H1 (cell line): Measurements from ENCODE around the gene GXYLT2. TPM values are rescaled to one million over a fixed set of nuclear protein-coding genes. Genes with fewer than 3 reads are reported as not detected.
A peak's percentile ranks its signal among the peaks of the same experiment; 100 is the strongest.

Experiments used
- CTCF ChIA-PET: fragments of 300-600 bp; sonication (Branson Sonifier 250); formaldehyde crosslinking; loops from one replicate; lab custom pipeline; 2021; ENCODE audit not compliant: partially characterized antibody; lab: Charles Lee
- POLR2A ChIA-PET: fragments of 300-600 bp; sonication (Branson Sonifier 250); formaldehyde crosslinking; loops from one replicate; lab custom pipeline; 2021; ENCODE audit warnings: inconsistent platforms; ENCODE audit not compliant: partially characterized antibody; lab: Charles Lee
- DNase-seq, 2 experiments: peaks; one replicate each; pipeline versions ENCODE4 v3.0.0 to v3.0.0-alpha.2; 2010 to 2022; ENCODE audit warnings: low spot score in 2 of 2, low read depth in 1 of 2, mixed read lengths in 1 of 2
- FAIRE-seq: peaks from 2 replicates; lab custom pipeline; 2011; peaks lifted over from hg19 to GRCh38; lab: Jason Lieb, UNC
- H2AFZ ChIP-seq: 2 replicates; pipeline ENCODE4 v1.8.1; 2012; ENCODE audit warnings: low read length, inconsistent platforms
- H2AK5ac ChIP-seq: 2 replicates; pipeline ENCODE4 v1.6.1; 2013; ENCODE audit warnings: low read depth, low read length
- H2BK120ac ChIP-seq: replicated peaks from 2 replicates; pipeline ENCODE3; 2013; ENCODE audit warnings: low read depth, low read length, inconsistent platforms
- H2BK12ac ChIP-seq: 2 replicates; pipeline ENCODE4 v1.6.1; 2013; ENCODE audit warnings: low read depth, low read length
- H2BK15ac ChIP-seq: 2 replicates; pipeline ENCODE4 v1.6.1; 2013; ENCODE audit warnings: low read length
- H2BK20ac ChIP-seq: 2 replicates; pipeline ENCODE4 v1.6.1; 2013; ENCODE audit warnings: low read length
- H2BK5ac ChIP-seq: 2 replicates; pipeline ENCODE4 v1.6.1; 2013; ENCODE audit warnings: low read depth, low read length
- H3K14ac ChIP-seq: 2 replicates; pipeline ENCODE4 v1.6.1; 2013; ENCODE audit warnings: inconsistent platforms; ENCODE audit not compliant: insufficient read length
- H3K18ac ChIP-seq: 2 replicates; pipeline ENCODE4 v1.6.1; 2013; ENCODE audit warnings: low read length; ENCODE audit errors: extremely low read depth
- H3K23ac ChIP-seq: 2 replicates; pipeline ENCODE4 v1.6.1; 2013; ENCODE audit warnings: inconsistent platforms; ENCODE audit not compliant: insufficient read length
- H3K23me2 ChIP-seq: 2 replicates; pipeline ENCODE4 v1.6.1; 2013; ENCODE audit warnings: low read depth, low read length
- H3K27ac ChIP-seq: 2 replicates; pipeline ENCODE4 v1.6.1; 2011; ENCODE audit warnings: low read depth, low read length, inconsistent platforms
- H3K27me3 ChIP-seq, 4 experiments: replicated peaks in 1 of 4; 1 replicate in 1 of 4; 2 replicates in 3 of 4; pipeline versions ENCODE4 v1.6.1 to v1.8.1; 2011 to 2013; ENCODE audit warnings: low read length in 3 of 4, mild to moderate bottlenecking in 3 of 4, inconsistent platforms in 2 of 4, mixed read lengths in 2 of 4, moderate library complexity in 1 of 4; ENCODE audit not compliant: control insufficient read depth in 3 of 4, insufficient read depth in 3 of 4; ENCODE audit errors: extremely low read depth in 1 of 4
- H3K36me3 ChIP-seq, 4 experiments: 2 replicates each; pipeline versions ENCODE4 v1.6.1 to v1.8.1; 2011 to 2013; ENCODE audit warnings: mild to moderate bottlenecking in 4 of 4, low read length in 3 of 4, moderate library complexity in 2 of 4, control low read depth in 1 of 4, inconsistent platforms in 1 of 4; ENCODE audit not compliant: insufficient read depth in 4 of 4, control insufficient read depth in 2 of 4
- H3K4ac ChIP-seq: replicated peaks from 2 replicates; pipeline ENCODE3; 2013; ENCODE audit warnings: low read length, low read depth, mixed read lengths, inconsistent platforms; ENCODE audit not compliant: insufficient read length
- H3K4me1 ChIP-seq, 4 experiments: replicated peaks in 1 of 4; 1 replicate in 1 of 4; 2 replicates in 3 of 4; pipeline versions ENCODE4 v1.6.1 to v1.8.1; 2011 to 2013; ENCODE audit warnings: low read length in 3 of 4, inconsistent platforms in 2 of 4, mixed read lengths in 1 of 4; ENCODE audit not compliant: insufficient read depth in 4 of 4, control insufficient read depth in 3 of 4
- H3K4me2 ChIP-seq, 2 experiments: 2 replicates each; pipeline versions ENCODE4 v1.6.1 to v1.8.1; 2011 to 2013; ENCODE audit warnings: low read depth in 2 of 2, low read length in 2 of 2, control low read depth in 1 of 2, inconsistent platforms in 1 of 2, mild to moderate bottlenecking in 1 of 2; ENCODE audit not compliant: insufficient read depth in 1 of 2
- H3K4me3 ChIP-seq, 4 experiments: fragments of 200-600, 300-600 bp in 1 of 4; sonication (generic), shearing (Covaris generic), sonication (Bioruptor Twin) in 1 of 4; 2 replicates each; pipeline versions ENCODE4 v1.5.1 to v1.8.1; 2011 to 2016; ENCODE audit warnings: low read length in 4 of 4, low read depth in 3 of 4, control low read depth in 2 of 4, inconsistent platforms in 2 of 4, mild to moderate bottlenecking in 2 of 4, mixed read lengths in 1 of 4, moderate library complexity in 1 of 4; ENCODE audit not compliant: insufficient read depth in 2 of 4; ENCODE audit errors: extremely low read depth in 1 of 4
- H3K56ac ChIP-seq: replicated peaks from 2 replicates; pipeline ENCODE3; 2013; ENCODE audit warnings: low read depth, mild to moderate bottlenecking, mixed read lengths, low read length, inconsistent platforms; ENCODE audit not compliant: insufficient read length
- H3K79me1 ChIP-seq: 2 replicates; pipeline ENCODE4 v1.6.1; 2013; ENCODE audit warnings: low read depth, low read length, control low read depth
- H3K79me2 ChIP-seq, 2 experiments: 2 replicates each; pipeline versions ENCODE4 v1.6.1 to v1.8.1; 2012 to 2013; ENCODE audit warnings: low read length in 2 of 2, mild to moderate bottlenecking in 2 of 2, inconsistent platforms in 1 of 2; ENCODE audit not compliant: insufficient read depth in 2 of 2, control insufficient read depth in 1 of 2
- H3K9ac ChIP-seq, 4 experiments: replicated peaks in 1 of 4; 1 replicate in 1 of 4; 2 replicates in 3 of 4; pipeline versions ENCODE4 v1.6.1 to v1.8.1; 2011 to 2013; ENCODE audit warnings: low read depth in 3 of 4, low read length in 3 of 4, control low read depth in 2 of 4, mild to moderate bottlenecking in 2 of 4, moderate library complexity in 2 of 4, inconsistent platforms in 1 of 4; ENCODE audit errors: extremely low read depth in 1 of 4
- H3K9me3 ChIP-seq, 2 experiments: 2 replicates each; pipeline versions ENCODE4 v1.6.1 to v1.8.1; 2012 to 2013; ENCODE audit warnings: mild to moderate bottlenecking in 2 of 2, moderate library complexity in 2 of 2, control low read depth in 1 of 2, inconsistent platforms in 1 of 2, low read depth in 1 of 2, low read length in 1 of 2, mixed read lengths in 1 of 2; ENCODE audit not compliant: insufficient read depth in 2 of 2
- H4K20me1 ChIP-seq, 2 experiments: replicated peaks in 1 of 2; 2 replicates each; pipeline versions ENCODE3 to v1.8.1; 2011 to 2013; ENCODE audit warnings: inconsistent platforms in 2 of 2, low read length in 2 of 2, mild to moderate bottlenecking in 1 of 2; ENCODE audit not compliant: insufficient read depth in 2 of 2, control insufficient read depth in 1 of 2
- H4K5ac ChIP-seq: 2 replicates; pipeline ENCODE4 v1.6.1; 2013; ENCODE audit warnings: low read length, low read depth, mixed read lengths, inconsistent platforms; ENCODE audit not compliant: insufficient read length
- H4K8ac ChIP-seq: 2 replicates; pipeline ENCODE4 v1.8.0; 2013; ENCODE audit warnings: mild to moderate bottlenecking, moderate library complexity, low read length, inconsistent platforms; ENCODE audit not compliant: insufficient read depth; ENCODE audit errors: extremely low read depth
- H4K91ac ChIP-seq: replicated peaks from 2 replicates; pipeline ENCODE3; 2013; ENCODE audit warnings: low read length, mixed read lengths, inconsistent platforms; ENCODE audit not compliant: insufficient read length
- SIX5 ChIP-seq: IDR thresholded peaks from 2 replicates; pipeline ENCODE4 v1.6.1; 2011; ENCODE audit warnings: mild to moderate bottlenecking, low read depth, low read length
- WGBS, 2 experiments: shearing (Covaris generic) in 1 of 2; methylation state at CpG; one replicate each; pipeline versions ENCODE4 v1.1.6 to v1.1.7; 2013 to 2015; ENCODE audit warnings: low lambda C conversion rate in 2 of 2, mixed read lengths in 2 of 2, inconsistent platforms in 1 of 2, low coverage in 1 of 2, missing lambda C conversion rate in 1 of 2; ENCODE audit not compliant: insufficient replicate concordance in 2 of 2, insufficient coverage in 1 of 2, insufficient read length in 1 of 2; ENCODE audit errors: extremely low coverage in 1 of 2, missing lambda C conversion rate in 1 of 2; 5-methylcytosine and 5-hydroxymethylcytosine counted together
- polyA plus RNA-seq, 7 experiments: library from polyadenylated mRNA; depleted of rRNA in 3 of 7; stranded (reverse) in 5 of 7; unstranded in 2 of 7; fragments of >200 nt in 5 of 7; fragments of 200-250 nt in 2 of 7; gene quantifications; 1 replicate in 5 of 7; 2 replicates in 1 of 7; 4 replicates in 1 of 7; pipeline versions ENCODE4 v1.2.1 to v1.2.3, GENCODE V29; 2011 to 2013; ENCODE audit warnings: missing spikeins in 2 of 7, mixed read lengths in 2 of 7
- total RNA-seq: library from RNA; stranded (reverse); fragmentation: NEBNext Ultra II Directional; extraction: Animal tissue kit (Norgen Biotek cat#: 25700); gene quantifications from 2 replicates; pipeline ENCODE4 v1.2.1, GENCODE V29; 2021

Gene GXYLT2
- total and polyA plus RNA-seq, 2 of the 8 experiments (the other 6 are each of a cell fraction or from before 2014, with no cell fraction given): 1.8 to 5.6 TPM

DNA sequence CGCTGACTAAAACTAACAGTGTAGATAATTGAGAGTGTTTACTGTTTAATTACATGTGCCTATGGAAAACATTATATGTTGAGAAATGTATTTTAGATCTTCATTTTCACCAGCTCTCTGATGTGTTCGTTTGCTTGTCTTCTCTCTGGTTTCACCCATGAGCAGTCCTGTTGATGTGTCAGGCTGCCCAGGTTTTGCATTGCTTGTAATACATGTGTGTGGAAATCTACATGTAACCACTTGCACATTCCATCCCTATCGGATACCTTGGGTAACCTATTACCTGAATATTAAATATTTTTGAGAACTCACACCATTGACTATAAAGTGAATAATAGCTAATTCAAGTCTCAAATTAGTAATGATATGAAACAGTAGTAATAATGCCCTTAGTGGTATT lies 121.9 kb downstream of the GXYLT2 start:
- peaks cover 63 to 100% of the 10 kb centered on the region in 2 experiments for H3K79me2 ChIP-seq
- TF ChIP-seq SIX5: no peak
- H2BK20ac ChIP-seq: no peak overlapping the region
- 89% methylated on average over 3 of the region's 3 CpGs; no CpG with 5 or more reads in 1 of the 2 experiments for WGBS, 2 experiments
- H3K9me3 ChIP-seq: no peaks in the 10 kb centered on the region
- H2BK120ac ChIP-seq: no peak overlapping the region
- no peak overlapping the region for H2BK12ac ChIP-seq
- no peak overlapping the region for H4K5ac ChIP-seq
- no peak overlapping the region for H4K8ac ChIP-seq
- no peak overlapping the region for H3K18ac ChIP-seq
- H2BK5ac ChIP-seq: no peak overlapping the region
- POLR2A ChIA-PET: interaction anchor here (1.9 to 3.7 kb wide), 4 partner anchors 9 to 16 kb away, joined by 8 to 23 read pairs (median 12); partner anchors contain the start of gene PPP4R2
- H3K4ac ChIP-seq: no peak overlapping the region
- FAIRE-seq (peak; percentile 7), DNase-seq (no peak)
- no peak overlapping the region for H3K23ac ChIP-seq
- H3K27ac ChIP-seq: no peak overlapping the region
- H3K27me3 ChIP-seq: no peaks in the 10 kb centered on the region
- H2BK15ac ChIP-seq: no peak overlapping the region
- peaks cover 2 to 22% (median 5%) of the 10 kb centered on the region in 4 experiments; a peak in 6 of 8 replicates for H3K36me3 ChIP-seq
- no peaks in the 10 kb centered on the region; the same call in 1 of the 2 replicates for H3K79me1 ChIP-seq
- H3K4me3 ChIP-seq: no peak overlapping the region
- H2AK5ac ChIP-seq: no peak overlapping the region
- H3K9ac ChIP-seq: no peak overlapping the region
- H4K91ac ChIP-seq: no peak overlapping the region
- no peak overlapping the region for H3K14ac ChIP-seq
- H2AFZ ChIP-seq: no peak overlapping the region
- H3K4me2 ChIP-seq: no peak overlapping the region
- H3K4me1 ChIP-seq: no peaks in the 10 kb centered on the region; a peak in 1 of 7 replicates
- CTCF ChIA-PET: interaction anchor here (0.7 to 2.9 kb wide), 6 partner anchors 10 to 47 kb away, joined by 3 to 11 read pairs (median 6); partner anchors contain the start of gene PPP4R2
- H3K23me2 ChIP-seq: no peaks in the 10 kb centered on the region; the same call in 1 of the 2 replicates
- peaks cover 19 to 42% of the 10 kb centered on the region in 2 experiments for H4K20me1 ChIP-seq
- H3K56ac ChIP-seq: no peak overlapping the region
